ENCODE data around the gene GKN2.

DNA sequence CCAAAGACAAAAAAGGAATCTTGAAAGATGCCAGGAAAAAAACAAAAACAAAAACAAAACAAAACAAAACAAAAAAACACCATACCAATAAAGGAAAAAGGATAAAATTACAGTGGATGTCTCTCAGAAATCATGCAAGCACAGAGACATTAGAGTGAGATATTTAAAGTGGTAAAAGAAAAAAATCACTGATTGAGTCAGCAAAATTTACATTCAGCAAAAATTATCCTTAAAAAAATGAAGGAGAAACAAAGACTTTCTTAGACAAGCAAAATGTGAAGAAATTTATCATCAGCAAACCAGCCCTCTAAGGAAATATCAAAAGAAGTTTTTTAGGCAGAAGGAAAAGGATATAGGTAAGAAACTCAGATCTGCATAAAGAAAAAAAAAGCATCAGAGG, 11.6 kb upstream of the GKN2 start:
- TF ChIP-seq, protein P1, sequence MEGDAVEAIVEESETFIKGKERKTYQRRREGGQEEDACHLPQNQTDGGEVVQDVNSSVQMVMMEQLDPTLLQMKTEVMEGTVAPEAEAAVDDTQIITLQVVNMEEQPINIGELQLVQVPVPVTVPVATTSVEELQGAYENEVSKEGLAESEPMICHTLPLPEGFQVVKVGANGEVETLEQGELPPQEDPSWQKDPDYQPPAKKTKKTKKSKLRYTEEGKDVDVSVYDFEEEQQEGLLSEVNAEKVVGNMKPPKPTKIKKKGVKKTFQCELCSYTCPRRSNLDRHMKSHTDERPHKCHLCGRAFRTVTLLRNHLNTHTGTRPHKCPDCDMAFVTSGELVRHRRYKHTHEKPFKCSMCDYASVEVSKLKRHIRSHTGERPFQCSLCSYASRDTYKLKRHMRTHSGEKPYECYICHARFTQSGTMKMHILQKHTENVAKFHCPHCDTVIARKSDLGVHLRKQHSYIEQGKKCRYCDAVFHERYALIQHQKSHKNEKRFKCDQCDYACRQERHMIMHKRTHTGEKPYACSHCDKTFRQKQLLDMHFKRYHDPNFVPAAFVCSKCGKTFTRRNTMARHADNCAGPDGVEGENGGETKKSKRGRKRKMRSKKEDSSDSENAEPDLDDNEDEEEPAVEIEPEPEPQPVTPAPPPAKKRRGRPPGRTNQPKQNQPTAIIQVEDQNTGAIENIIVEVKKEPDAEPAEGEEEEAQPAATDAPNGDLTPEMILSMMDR (IDR thresholded peaks at IDR 0.05), result no peak
- TF ChIP-seq POLR2A (IDR thresholded peaks at IDR 0.05), result no peak
- no peak for TF ChIP-seq EP300 (IDR thresholded peaks at IDR 0.05)
- no peak for TF ChIP-seq POLR2AphosphoS5 (IDR thresholded peaks at IDR 0.05)

All from gastroesophageal sphincter (tissue), 3 donors.